ENCODE results near the gene VPS26C.

DNA sequence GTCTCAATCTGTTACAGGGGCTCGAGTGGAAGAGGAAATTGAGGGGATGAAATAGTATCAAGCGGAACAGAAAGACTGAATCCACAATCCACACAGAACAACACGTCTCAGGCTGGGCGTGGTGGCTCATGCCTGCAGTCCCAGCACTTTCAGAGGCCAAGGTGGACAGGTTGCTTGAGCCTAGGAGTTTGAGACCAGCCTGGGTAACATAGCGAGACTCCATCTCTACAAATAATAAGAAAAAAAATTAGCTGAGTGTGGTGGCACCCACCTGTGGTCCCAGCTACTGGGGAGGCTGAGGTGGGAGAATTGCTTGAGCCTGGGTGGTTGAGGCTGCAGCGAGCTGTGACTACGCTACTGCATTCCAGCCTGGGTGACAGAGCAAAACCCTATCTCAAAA, 25.7 kb downstream of the VPS26C start:
- TF ChIP-seq, protein P1, sequence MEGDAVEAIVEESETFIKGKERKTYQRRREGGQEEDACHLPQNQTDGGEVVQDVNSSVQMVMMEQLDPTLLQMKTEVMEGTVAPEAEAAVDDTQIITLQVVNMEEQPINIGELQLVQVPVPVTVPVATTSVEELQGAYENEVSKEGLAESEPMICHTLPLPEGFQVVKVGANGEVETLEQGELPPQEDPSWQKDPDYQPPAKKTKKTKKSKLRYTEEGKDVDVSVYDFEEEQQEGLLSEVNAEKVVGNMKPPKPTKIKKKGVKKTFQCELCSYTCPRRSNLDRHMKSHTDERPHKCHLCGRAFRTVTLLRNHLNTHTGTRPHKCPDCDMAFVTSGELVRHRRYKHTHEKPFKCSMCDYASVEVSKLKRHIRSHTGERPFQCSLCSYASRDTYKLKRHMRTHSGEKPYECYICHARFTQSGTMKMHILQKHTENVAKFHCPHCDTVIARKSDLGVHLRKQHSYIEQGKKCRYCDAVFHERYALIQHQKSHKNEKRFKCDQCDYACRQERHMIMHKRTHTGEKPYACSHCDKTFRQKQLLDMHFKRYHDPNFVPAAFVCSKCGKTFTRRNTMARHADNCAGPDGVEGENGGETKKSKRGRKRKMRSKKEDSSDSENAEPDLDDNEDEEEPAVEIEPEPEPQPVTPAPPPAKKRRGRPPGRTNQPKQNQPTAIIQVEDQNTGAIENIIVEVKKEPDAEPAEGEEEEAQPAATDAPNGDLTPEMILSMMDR (IDR thresholded peaks at IDR 0.05) = no peak
- no peak for TF ChIP-seq ZFX (IDR thresholded peaks at IDR 0.05; ENCODE audit: borderline replicate concordance)
